ENCODE measurements around the gene SLAMF8.

Gene SLAMF8

GRCh38 chr1:159870704-159871103 lies 44.0 kb downstream of the SLAMF8 start:
- Histone ChIP-seq H3K27me3 (ENCODE audit: insufficient read depth, low read length) (no peaks in the 10 kb centered on the region), H3K27ac (ENCODE audit: low read depth, low read length) (no peak overlapping the region)

GRCh38 chr1:159872891-159873290 lies 46.2 kb downstream of the SLAMF8 start:
- WGBS = 90% methylated on average over 14 of the region's 15 CpGs
- no peak overlapping the region for H3K27ac ChIP-seq (ENCODE audit: low read depth, low read length)
- H3K36me3 ChIP-seq (ENCODE audit: insufficient read depth, low read length) = no peaks in the 10 kb centered on the region
- no peak overlapping the region for H3K9ac ChIP-seq (ENCODE audit: low read depth, low read length)
- no peaks in the 10 kb centered on the region for H3K27me3 ChIP-seq (ENCODE audit: insufficient read depth, low read length)
- H3K4me3 ChIP-seq (ENCODE audit: low read length) = no peak overlapping the region
- no peaks in the 10 kb centered on the region for H3K9me3 ChIP-seq (ENCODE audit: insufficient read depth, low read depth, low read length)
- H3K4me1 ChIP-seq (ENCODE audit: insufficient read depth, low read length) = no peaks in the 10 kb centered on the region; the same call in 1 of the 2 replicates

More at GRCh38 chr1:159870704-159871103, 44.0 kb downstream of the SLAMF8 start:
- 91% methylated on average over 5 of the region's 5 CpGs for WGBS
- no peak overlapping the region for H3K4me3 ChIP-seq (ENCODE audit: low read length)
- no peaks in the 10 kb centered on the region; the same call in 1 of the 2 replicates for H3K4me1 ChIP-seq (ENCODE audit: insufficient read depth, low read length)
- H3K36me3 ChIP-seq (ENCODE audit: insufficient read depth, low read length) = no peaks in the 10 kb centered on the region
- H3K9ac ChIP-seq (ENCODE audit: low read depth, low read length) = no peak overlapping the region
- H3K9me3 ChIP-seq (ENCODE audit: insufficient read depth, low read depth, low read length) = no peaks in the 10 kb centered on the region

GRCh38 chr1:159873530-159874143 lies 47.0 kb downstream of the SLAMF8 start:
- Histone ChIP-seq H3K4me1 (ENCODE audit: insufficient read depth, low read length) (no peaks in the 10 kb centered on the region; the same call in 1 of the 2 replicates), H3K9ac (ENCODE audit: low read depth, low read length) (no peak overlapping the region), H3K9me3 (ENCODE audit: insufficient read depth, low read depth, low read length) (no peaks in the 10 kb centered on the region), H3K4me3 (ENCODE audit: low read length) (no peak overlapping the region), H3K27ac (ENCODE audit: low read depth, low read length) (no peak overlapping the region), H3K36me3 (ENCODE audit: insufficient read depth, low read length) (no peaks in the 10 kb centered on the region), H3K27me3 (ENCODE audit: insufficient read depth, low read length) (no peaks in the 10 kb centered on the region)
- 93% methylated on average over 4 of the region's 4 CpGs for WGBS

GRCh38 chr1:159877695-159878444 lies 51.2 kb downstream of the SLAMF8 start:
- no peak overlapping the region for H3K4me3 ChIP-seq (ENCODE audit: low read length)
- H3K36me3 ChIP-seq (ENCODE audit: insufficient read depth, low read length) = no peaks in the 10 kb centered on the region
- no peak overlapping the region for H3K9ac ChIP-seq (ENCODE audit: low read depth, low read length)
- peaks cover 6% of the 10 kb centered on the region; the same call in 1 of the 2 replicates for H3K4me1 ChIP-seq (ENCODE audit: insufficient read depth, low read length)
- H3K27me3 ChIP-seq (ENCODE audit: insufficient read depth, low read length) = no peaks in the 10 kb centered on the region
- H3K27ac ChIP-seq (ENCODE audit: low read depth, low read length) = no peak overlapping the region
- H3K9me3 ChIP-seq (ENCODE audit: insufficient read depth, low read depth, low read length) = no peaks in the 10 kb centered on the region
- 97% methylated on average over 6 of the region's 6 CpGs for WGBS

DNA sequence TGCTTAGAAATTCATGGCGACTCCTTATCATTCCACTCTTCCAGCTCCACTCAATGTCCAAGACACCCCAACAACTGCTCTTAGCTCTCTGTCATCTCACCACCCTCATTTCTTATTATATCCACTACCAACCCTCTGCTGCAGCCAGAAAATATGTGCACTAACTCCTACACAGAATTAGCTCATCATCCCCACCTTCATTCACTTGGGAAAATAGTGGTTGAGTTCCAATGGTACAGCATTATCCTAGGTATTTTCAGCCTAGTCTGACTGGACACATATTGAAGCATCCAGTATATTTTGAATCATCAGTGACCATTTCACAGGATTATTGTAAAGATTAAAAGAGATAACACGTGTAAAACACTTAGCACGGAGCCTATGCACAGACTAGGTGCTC lies 52.5 kb downstream of the SLAMF8 start:
- peaks cover 6% of the 10 kb centered on the region; the same call in 1 of the 2 replicates for H3K4me1 ChIP-seq (ENCODE audit: insufficient read depth, low read length)

GRCh38 chr1:159879977-159880376 lies 53.3 kb downstream of the SLAMF8 start:
- WGBS = 95% methylated on average over 4 of the region's 4 CpGs
- Histone ChIP-seq H3K36me3 (ENCODE audit: insufficient read depth, low read length) (no peaks in the 10 kb centered on the region), H3K9ac (ENCODE audit: low read depth, low read length) (no peak overlapping the region), H3K27ac (ENCODE audit: low read depth, low read length) (no peak overlapping the region), H3K4me1 (ENCODE audit: insufficient read depth, low read length) (peaks cover 6% of the 10 kb centered on the region; the same call in 1 of the 2 replicates), H3K4me3 (ENCODE audit: low read length) (no peak overlapping the region), H3K9me3 (ENCODE audit: insufficient read depth, low read depth, low read length) (no peaks in the 10 kb centered on the region), H3K27me3 (ENCODE audit: insufficient read depth, low read length) (no peaks in the 10 kb centered on the region)

More for the DNA sequence above, 52.5 kb downstream of the SLAMF8 start:
- Histone ChIP-seq H3K4me3 (ENCODE audit: low read length) (no peak overlapping the region), H3K9me3 (ENCODE audit: insufficient read depth, low read depth, low read length) (no peaks in the 10 kb centered on the region), H3K36me3 (ENCODE audit: insufficient read depth, low read length) (no peaks in the 10 kb centered on the region), H3K27ac (ENCODE audit: low read depth, low read length) (no peak overlapping the region), H3K9ac (ENCODE audit: low read depth, low read length) (no peak overlapping the region), H3K27me3 (ENCODE audit: insufficient read depth, low read length) (no peaks in the 10 kb centered on the region)
- WGBS = 93% methylated on average over 3 of the region's 3 CpGs

GRCh38 chr1:159880430-159880829 lies 53.8 kb downstream of the SLAMF8 start:
- no peaks in the 10 kb centered on the region for H3K27me3 ChIP-seq (ENCODE audit: insufficient read depth, low read length)
- H3K9me3 ChIP-seq (ENCODE audit: insufficient read depth, low read depth, low read length) = no peaks in the 10 kb centered on the region
- H3K9ac ChIP-seq (ENCODE audit: low read depth, low read length) = no peak overlapping the region
- no peaks in the 10 kb centered on the region for H3K36me3 ChIP-seq (ENCODE audit: insufficient read depth, low read length)
- H3K4me1 ChIP-seq (ENCODE audit: insufficient read depth, low read length) = peaks cover 6% of the 10 kb centered on the region; the same call in 1 of the 2 replicates
- H3K27ac ChIP-seq (ENCODE audit: low read depth, low read length) = no peak overlapping the region
- WGBS = 91% methylated on average over 3 of the region's 3 CpGs
- H3K4me3 ChIP-seq (ENCODE audit: low read length) = no peak overlapping the region

DNA sequence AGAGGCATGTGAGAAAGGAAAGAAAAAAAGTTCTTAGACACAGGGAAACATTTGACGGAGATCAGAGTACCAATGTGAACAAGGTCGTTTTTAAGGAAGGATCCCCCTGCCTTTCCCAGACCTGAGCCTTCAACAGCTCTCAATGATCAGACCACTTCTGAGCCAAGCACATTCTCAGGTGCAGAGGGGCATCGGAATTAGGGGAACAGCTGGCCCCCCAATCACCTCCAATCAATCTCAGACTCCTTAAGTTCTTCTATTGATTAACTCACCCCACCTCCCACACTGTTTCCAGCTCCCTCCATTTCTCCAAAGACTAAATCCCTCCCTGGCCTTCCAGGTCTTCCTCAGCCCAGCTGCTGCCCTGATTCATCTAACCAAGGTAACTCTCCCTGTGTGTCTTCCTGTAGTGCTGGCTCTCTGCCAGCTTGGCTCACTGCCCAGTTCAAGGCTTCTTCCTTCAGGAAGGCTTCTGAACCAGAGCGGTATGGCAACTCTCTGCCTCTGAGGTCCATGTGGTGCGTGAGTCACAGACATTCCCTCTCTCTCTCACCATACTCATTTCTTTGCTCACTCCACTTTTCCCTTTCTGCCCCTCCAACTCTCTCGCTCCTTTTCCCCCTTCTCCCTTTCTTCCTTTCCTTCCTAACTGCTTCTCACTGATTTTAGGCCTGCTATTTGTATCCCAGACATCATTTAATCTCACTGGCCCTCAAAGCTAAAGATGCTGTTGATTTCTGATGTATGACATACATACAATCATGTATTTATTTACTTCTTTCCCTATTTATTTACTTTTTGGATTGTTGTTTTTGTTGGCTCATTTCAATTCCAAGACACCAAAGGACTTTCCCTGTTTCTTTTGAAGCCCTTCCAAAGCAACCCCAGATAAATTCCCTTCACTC lies 55.2 kb downstream of the SLAMF8 start:
- Histone ChIP-seq H3K9ac (ENCODE audit: low read depth, low read length) (no peak overlapping the region), H3K27ac (ENCODE audit: low read depth, low read length) (no peak overlapping the region), H3K27me3 (ENCODE audit: insufficient read depth, low read length) (no peaks in the 10 kb centered on the region), H3K9me3 (ENCODE audit: insufficient read depth, low read depth, low read length) (no peaks in the 10 kb centered on the region), H3K4me3 (ENCODE audit: low read length) (no peak overlapping the region), H3K4me1 (ENCODE audit: insufficient read depth, low read length) (peaks cover 6% of the 10 kb centered on the region; the same call in 1 of the 2 replicates), H3K36me3 (ENCODE audit: insufficient read depth, low read length) (no peaks in the 10 kb centered on the region)
- WGBS = 87% methylated on average over 6 of the region's 6 CpGs

DNA sequence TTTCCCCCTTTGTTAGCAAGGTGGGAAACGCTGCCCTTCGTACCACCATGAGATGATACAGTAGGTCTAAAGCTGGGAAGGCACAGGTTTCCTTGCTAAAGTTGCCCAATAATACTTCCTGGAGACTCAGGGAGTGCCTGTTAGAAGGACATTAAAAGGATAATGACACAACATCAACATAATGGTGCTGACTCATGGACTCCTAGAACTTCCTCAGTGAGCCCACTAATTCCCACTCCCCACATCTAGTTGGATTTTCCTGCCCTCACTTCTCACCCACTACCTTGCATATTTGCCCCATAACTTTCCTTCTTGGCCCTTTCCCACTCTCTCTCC lies 55.8 kb downstream of the SLAMF8 start:
- Histone ChIP-seq H3K9ac (ENCODE audit: low read depth, low read length) (no peak overlapping the region), H3K4me1 (ENCODE audit: insufficient read depth, low read length) (peaks cover 6% of the 10 kb centered on the region; the same call in 1 of the 2 replicates), H3K4me3 (ENCODE audit: low read length) (no peak overlapping the region), H3K36me3 (ENCODE audit: insufficient read depth, low read length) (no peaks in the 10 kb centered on the region), H3K9me3 (ENCODE audit: insufficient read depth, low read depth, low read length) (no peaks in the 10 kb centered on the region), H3K27ac (ENCODE audit: low read depth, low read length) (no peak overlapping the region), H3K27me3 (ENCODE audit: insufficient read depth, low read length) (no peaks in the 10 kb centered on the region)
- 86% methylated on average over 2 of the region's 2 CpGs for WGBS

DNA sequence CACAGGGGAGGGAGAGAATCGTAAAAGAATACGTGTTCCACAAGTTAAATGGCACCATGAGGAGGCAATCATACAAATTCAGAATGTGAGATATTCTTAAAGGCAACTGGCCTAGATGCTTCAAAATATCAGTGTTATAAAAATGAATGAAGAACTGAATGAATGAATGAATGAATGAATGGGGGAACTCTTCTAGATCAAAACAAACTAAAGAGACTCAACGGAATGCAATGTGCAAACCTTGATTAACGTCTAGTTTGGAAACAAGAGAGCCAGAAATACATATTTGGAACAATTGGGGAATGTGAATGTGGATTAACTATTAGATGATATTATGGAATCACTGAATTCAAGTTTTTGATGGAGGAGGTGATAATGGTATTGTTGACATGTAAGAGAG lies 56.5 kb downstream of the SLAMF8 start:
- Histone ChIP-seq H3K4me3 (ENCODE audit: low read length) (no peak overlapping the region), H3K9me3 (ENCODE audit: insufficient read depth, low read depth, low read length) (no peaks in the 10 kb centered on the region), H3K36me3 (ENCODE audit: insufficient read depth, low read length) (no peaks in the 10 kb centered on the region), H3K27me3 (ENCODE audit: insufficient read depth, low read length) (no peaks in the 10 kb centered on the region), H3K27ac (ENCODE audit: low read depth, low read length) (no peak overlapping the region), H3K4me1 (ENCODE audit: insufficient read depth, low read length) (peaks cover 6% of the 10 kb centered on the region; the same call in 1 of the 2 replicates), H3K9ac (ENCODE audit: low read depth, low read length) (no peak overlapping the region)
- 95% methylated on average over 4 of the region's 4 CpGs for WGBS

DNA sequence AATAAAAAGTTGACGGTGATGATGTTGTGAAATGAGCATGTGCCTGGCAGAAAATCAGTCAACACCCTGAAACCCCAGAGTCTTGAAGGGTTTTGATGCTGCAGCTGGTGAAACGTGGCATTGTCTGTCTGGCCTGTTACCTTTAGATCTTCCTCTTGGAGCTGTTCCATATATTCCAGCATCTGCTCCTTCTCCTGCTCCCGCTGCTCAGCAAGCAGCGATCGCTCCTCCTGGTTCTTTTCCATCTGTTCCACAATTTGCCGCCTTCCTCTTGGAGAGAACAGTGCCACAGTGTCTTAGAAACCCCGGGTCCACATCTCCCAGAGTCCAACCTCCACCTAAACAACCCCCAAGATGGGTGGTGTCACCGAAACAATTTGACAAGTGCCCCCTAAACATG lies 57.6 kb downstream of the SLAMF8 start:
- Histone ChIP-seq H3K27me3 (ENCODE audit: insufficient read depth, low read length) (no peaks in the 10 kb centered on the region), H3K4me1 (ENCODE audit: insufficient read depth, low read length) (peaks cover 6% of the 10 kb centered on the region; the same call in 1 of the 2 replicates), H3K4me3 (ENCODE audit: low read length) (no peak overlapping the region), H3K9me3 (ENCODE audit: insufficient read depth, low read depth, low read length) (no peaks in the 10 kb centered on the region), H3K36me3 (ENCODE audit: insufficient read depth, low read length) (no peaks in the 10 kb centered on the region), H3K9ac (ENCODE audit: low read depth, low read length) (no peak overlapping the region), H3K27ac (ENCODE audit: low read depth, low read length) (no peak overlapping the region)
- 83% methylated on average over 8 of the region's 8 CpGs for WGBS

All from HUES64 (cell line).